Endothelial cell of umbilical vein (primary cell): ENCODE data around the gene FBXW11.

Source experiments
- CTCF ChIP-seq, 2 donors: IDR thresholded peaks; 1 replicate in 1 of 2; 2 replicates in 1 of 2; pipeline ENCODE4 v1.5.1; 2011; ENCODE audit warnings: low read length in 2 of 2, mild to moderate bottlenecking in 2 of 2, moderate library complexity in 2 of 2, control low read depth in 1 of 2, inconsistent platforms in 1 of 2, low read depth in 1 of 2; ENCODE audit not compliant: insufficient read depth in 1 of 2; ENCODE audit errors: extremely low read depth in 1 of 2
- EZH2 ChIP-seq: IDR thresholded peaks from 2 replicates; pipeline ENCODE4 v1.6.1; 2012; ENCODE audit warnings: borderline replicate concordance, low read depth, mild to moderate bottlenecking, moderate library complexity, low read length, inconsistent platforms; ENCODE audit not compliant: severe bottlenecking
- FOS ChIP-seq: IDR thresholded peaks from 2 replicates; pipeline ENCODE4 v1.6.1; 2011; ENCODE audit warnings: mild to moderate bottlenecking, low read length, moderate library complexity, borderline replicate concordance; ENCODE audit not compliant: insufficient read depth
- GATA2 ChIP-seq: IDR thresholded peaks from 2 replicates; pipeline ENCODE4 v1.7.0; 2011; ENCODE audit warnings: low read depth, mild to moderate bottlenecking, moderate library complexity, mixed read lengths, low read length; ENCODE audit not compliant: insufficient read length, insufficient read depth
- JUN ChIP-seq: IDR thresholded peaks from 2 replicates; pipeline ENCODE4 v1.6.1; 2011; ENCODE audit warnings: borderline replicate concordance, low read depth; ENCODE audit not compliant: insufficient read length, insufficient read depth
- MYC ChIP-seq: IDR thresholded peaks from one replicate; pipeline ENCODE4 v1.6.1; 2011; ENCODE audit warnings: mild to moderate bottlenecking, low read depth, low read length
- POLR2A ChIP-seq: IDR thresholded peaks from 2 replicates; pipeline ENCODE4 v1.6.1; 2012; ENCODE audit warnings: low read depth, mild to moderate bottlenecking, control low read depth, low read length
- POLR2AphosphoS5 ChIP-seq: IDR thresholded peaks from 2 replicates; pipeline ENCODE4 v1.6.1; 2012; ENCODE audit warnings: low read depth, mild to moderate bottlenecking, control low read depth, low read length, moderate library complexity; ENCODE audit not compliant: insufficient read depth
- TF ChIP-seq, protein P1 (sequence below): IDR thresholded peaks from 2 replicates; pipeline ENCODE4 v1.6.1; 2011; ENCODE audit not compliant: insufficient read depth, insufficient read length

GRCh38 chr5:171927345-171927941, 79.0 kb downstream of the FBXW11 start:
- TF ChIP-seq POLR2A (no peak), CTCF (IDR thresholded peaks at IDR 0.05; ENCODE audit: extremely low read depth in 1 of 2, insufficient read depth in 1 of 2, low read depth in 1 of 2, low read length in 2 of 2) (peak; percentile 34 to 38), EZH2 (no peak), POLR2AphosphoS5 (no peak), GATA2 (no peak), FOS (no peak), JUN (no peak), MYC (no peak)
- TF ChIP-seq, protein P1, sequence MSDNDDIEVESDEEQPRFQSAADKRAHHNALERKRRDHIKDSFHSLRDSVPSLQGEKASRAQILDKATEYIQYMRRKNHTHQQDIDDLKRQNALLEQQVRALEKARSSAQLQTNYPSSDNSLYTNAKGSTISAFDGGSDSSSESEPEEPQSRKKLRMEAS = no peak
